ENCODE measurements around the gene SOAT1. TPM values are rescaled to one million over a fixed set of nuclear protein-coding genes. Genes with fewer than 3 reads are reported as not detected.

The SOAT1 gene
- total RNA-seq, 1 donor: 67.5 TPM

DNA sequence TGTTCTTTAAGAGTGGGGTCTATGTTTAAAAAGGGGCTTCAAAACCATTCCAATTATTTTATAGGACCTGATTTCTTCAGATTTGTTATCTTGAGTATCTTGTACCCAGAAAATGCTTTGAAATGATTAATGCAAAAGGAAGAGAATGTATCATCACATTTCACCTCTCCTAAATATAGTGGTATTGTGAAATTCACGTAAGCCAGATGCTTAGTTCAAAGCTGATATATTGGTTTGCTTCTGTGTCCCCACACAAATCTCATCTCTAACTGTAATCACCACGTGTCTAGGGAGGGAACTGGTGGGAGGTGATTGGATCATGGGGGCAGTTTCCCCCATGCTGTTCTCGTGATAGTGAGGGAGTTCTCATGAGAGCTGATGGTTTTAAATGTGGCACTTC is 8.5 kb downstream of the SOAT1 start:
- TF ChIP-seq, protein P1, sequence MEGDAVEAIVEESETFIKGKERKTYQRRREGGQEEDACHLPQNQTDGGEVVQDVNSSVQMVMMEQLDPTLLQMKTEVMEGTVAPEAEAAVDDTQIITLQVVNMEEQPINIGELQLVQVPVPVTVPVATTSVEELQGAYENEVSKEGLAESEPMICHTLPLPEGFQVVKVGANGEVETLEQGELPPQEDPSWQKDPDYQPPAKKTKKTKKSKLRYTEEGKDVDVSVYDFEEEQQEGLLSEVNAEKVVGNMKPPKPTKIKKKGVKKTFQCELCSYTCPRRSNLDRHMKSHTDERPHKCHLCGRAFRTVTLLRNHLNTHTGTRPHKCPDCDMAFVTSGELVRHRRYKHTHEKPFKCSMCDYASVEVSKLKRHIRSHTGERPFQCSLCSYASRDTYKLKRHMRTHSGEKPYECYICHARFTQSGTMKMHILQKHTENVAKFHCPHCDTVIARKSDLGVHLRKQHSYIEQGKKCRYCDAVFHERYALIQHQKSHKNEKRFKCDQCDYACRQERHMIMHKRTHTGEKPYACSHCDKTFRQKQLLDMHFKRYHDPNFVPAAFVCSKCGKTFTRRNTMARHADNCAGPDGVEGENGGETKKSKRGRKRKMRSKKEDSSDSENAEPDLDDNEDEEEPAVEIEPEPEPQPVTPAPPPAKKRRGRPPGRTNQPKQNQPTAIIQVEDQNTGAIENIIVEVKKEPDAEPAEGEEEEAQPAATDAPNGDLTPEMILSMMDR (IDR thresholded peaks at IDR 0.05; ENCODE audit: insufficient read depth, low read length): no peak
- no peak for DNase-seq (ENCODE audit: low read depth)
- H3K4me3 ChIP-seq (ENCODE audit: low read depth, low read length): no peak overlapping the region

DNA sequence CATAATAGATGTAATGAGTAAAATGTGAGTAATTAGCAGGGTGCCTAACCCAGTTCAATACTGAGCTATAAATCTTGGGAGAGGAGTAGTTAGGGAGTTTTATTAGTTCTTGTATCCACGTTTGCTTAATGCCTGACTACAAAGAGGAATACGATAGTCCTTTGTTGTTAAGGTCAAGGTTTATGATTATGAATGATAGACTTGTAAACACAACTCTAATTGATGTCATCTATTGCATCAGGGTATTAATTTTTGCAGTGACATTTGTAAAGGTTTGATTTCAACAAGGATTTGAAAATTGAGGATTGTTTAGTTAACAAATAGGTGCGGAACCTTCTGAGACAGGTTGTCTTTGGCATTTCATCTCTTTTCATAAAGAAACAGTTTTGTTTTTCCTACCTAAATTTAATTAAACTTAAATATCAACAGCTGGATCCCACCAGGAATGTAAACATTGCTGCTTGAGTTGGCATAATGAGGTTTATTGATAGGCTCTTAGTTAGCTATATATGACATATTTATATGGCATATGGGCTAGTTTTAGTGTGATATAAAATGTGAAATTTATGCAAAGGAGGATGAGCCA is 9.7 kb downstream of the SOAT1 start:
- no peak overlapping the region for H3K4me3 ChIP-seq (ENCODE audit: low read depth, low read length)
- TF ChIP-seq, protein P1 (IDR thresholded peaks at IDR 0.05; ENCODE audit: insufficient read depth, low read length): no peak
- no peak for DNase-seq (ENCODE audit: low read depth)

DNA sequence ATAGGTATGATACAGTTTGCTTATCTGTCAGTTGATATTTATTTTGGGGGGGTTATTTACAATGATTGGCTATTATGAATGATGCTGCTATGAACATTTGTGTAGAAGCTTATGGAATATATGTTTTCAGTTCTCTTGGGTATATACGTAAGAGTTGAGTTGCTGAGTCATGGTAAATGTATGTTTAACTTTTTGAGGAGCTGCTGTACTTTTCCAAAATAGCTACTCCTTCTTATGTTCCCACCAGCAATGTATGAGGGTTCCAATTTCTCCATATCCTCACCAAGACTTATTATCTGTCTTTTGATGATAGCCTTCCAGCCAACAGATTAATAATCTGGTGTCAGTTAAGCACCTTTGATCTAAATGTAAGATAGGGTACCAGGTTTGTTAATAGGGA is 11.9 kb downstream of the SOAT1 start:
- no peak overlapping the region for H3K4me3 ChIP-seq (ENCODE audit: low read depth, low read length)
- DNase-seq (ENCODE audit: low read depth): no peak
- TF ChIP-seq, protein P1 (IDR thresholded peaks at IDR 0.05; ENCODE audit: insufficient read depth, low read length): no peak

DNA sequence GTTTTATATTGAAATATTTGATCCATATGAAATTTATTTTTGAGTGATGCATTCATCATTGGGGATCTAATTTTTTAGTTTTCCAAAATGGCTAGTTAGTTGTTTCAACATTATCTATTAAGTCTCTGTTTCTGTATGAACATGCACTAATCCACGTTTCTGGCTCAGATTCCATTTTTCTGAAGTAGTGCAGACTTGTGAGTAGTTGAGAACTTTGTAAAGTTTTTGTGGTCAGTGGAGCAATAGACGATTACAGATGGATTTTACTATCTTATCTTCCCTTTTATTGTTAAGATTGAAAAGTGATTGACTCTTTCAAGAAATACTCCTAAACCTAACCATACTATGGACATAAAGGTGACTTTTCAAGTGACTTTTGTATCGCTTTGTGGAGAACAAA is 16.7 kb downstream of the SOAT1 start:
- DNase-seq (ENCODE audit: low read depth): peak; percentile 86
- TF ChIP-seq, protein P1 (IDR thresholded peaks at IDR 0.05; ENCODE audit: insufficient read depth, low read length): no peak

DNA sequence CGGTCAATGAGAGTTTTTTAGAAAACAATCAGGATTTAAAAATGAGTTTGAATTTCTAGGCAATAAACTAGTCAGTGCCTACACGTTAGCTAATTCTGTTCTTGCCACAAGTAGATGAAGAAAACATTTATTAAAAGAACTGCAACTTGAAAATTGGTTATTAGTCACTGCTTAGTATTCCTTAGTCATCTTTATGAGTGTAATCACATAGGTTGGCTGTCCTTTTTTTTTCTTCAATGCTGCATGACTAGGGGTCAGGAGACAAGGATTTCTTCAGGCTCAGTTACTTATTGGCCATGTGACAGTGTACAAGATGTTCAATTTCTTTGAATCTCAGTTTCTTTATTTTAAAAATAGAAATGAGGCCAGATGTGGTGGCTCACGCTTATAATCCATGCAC is 17.1 kb downstream of the SOAT1 start:
- peak; percentile 81 for DNase-seq (ENCODE audit: low read depth)
- TF ChIP-seq, protein P1 (IDR thresholded peaks at IDR 0.05; ENCODE audit: insufficient read depth, low read length): no peak
- H3K4me3 ChIP-seq (ENCODE audit: low read depth, low read length): no peak overlapping the region

More for the DNA sequence above, 16.7 kb downstream of the SOAT1 start:
- no peak overlapping the region for H3K4me3 ChIP-seq (ENCODE audit: low read depth, low read length)

DNA sequence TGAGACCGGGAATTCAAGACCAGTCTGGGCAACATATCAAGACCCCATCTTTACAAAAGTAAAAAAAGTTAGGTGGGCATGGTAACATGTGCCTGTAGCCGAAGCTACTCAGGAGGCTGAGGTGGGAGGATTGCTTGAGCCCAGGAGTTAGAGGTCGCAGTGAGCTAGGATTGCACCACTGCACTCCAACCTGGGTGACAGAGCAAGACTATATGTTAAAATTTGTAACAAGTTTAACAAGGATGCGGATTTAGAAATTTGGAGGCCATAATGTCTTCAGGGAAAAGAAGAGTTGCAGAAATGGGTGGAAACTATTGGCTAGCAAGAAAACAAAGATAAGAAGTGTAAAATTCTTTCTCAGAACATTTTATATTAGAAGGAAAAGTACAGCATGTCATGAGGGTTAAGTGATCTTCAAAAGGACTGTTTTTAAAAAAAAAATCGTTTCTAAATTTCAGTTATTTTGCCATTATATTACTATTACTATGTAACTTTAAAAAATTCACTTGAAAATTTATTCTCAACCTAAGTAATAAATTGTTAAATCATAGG is 17.6 kb downstream of the SOAT1 start:
- peak; percentile 10 for DNase-seq (ENCODE audit: low read depth)
- TF ChIP-seq, protein P1 (IDR thresholded peaks at IDR 0.05; ENCODE audit: insufficient read depth, low read length): no peak
- H3K4me3 ChIP-seq (ENCODE audit: low read depth, low read length): no peak overlapping the region

DNA sequence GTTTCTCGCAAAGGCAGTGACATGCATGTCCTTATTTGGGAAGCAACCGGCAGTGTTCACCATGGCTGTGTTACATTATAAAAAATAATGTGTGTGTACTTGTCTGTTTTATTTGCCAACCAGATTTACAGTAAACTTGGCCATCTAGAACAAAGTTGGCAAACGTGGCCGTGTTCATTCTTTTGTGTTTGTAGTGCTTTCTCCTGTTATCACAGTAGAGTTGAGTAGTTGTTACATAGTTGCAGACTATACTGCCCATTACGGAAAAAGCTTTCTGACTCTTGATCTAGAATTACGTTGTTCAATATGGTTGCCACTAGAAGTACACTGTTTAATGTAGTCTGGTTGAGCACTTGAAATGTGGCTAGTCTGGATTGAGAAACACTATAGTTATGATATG is 19.4 kb downstream of the SOAT1 start:
- DNase-seq (ENCODE audit: low read depth): peak; percentile 12
- TF ChIP-seq, protein P1 (IDR thresholded peaks at IDR 0.05; ENCODE audit: insufficient read depth, low read length): no peak
- no peak overlapping the region for H3K4me3 ChIP-seq (ENCODE audit: low read depth, low read length)
